HepG2 (cell line): ENCODE results near the gene MRPL14. TPM values are rescaled to one million over a fixed set of nuclear protein-coding genes. Genes with fewer than 3 reads are reported as not detected.

Source experiments
- ATAC-seq: fragments of 200-7000 bp; cut with Tn5 transposase; 3 replicates; pipeline ENCODE4 v1.9.1; 2020; ENCODE audit warnings: mild to moderate bottlenecking, moderate library complexity
- BruUV-seq: library from RNA; stranded (reverse); fragments of 400-500 nt; replicated peaks from 2 replicates; lab custom pipeline; 2021; lab: Mats Ljungman, UMichigan
- CTCF ChIA-PET: fragments of 300-600 bp; formaldehyde crosslinking; extraction: SDS; loops from one replicate; lab custom pipeline; 2021; ENCODE audit warnings: low total read pairs, inconsistent platforms, low intra/inter-chr PET ratio; lab: Yijun Ruan, JAX
- POLR2A ChIA-PET: fragments of 350-600 bp; sonication (Branson Sonifier 250); formaldehyde crosslinking; loops from one replicate; lab custom pipeline; 2020; ENCODE audit warnings: antibody characterized with exemption, inconsistent platforms; lab: Yijun Ruan, JAX
- DNase-seq: peaks from one replicate; pipeline ENCODE4 v3.0.0-alpha.2; 2015; ENCODE audit warnings: low spot score
- FAIRE-seq: peaks from 3 replicates; lab custom pipeline; 2011; peaks lifted over from hg19 to GRCh38; lab: Jason Lieb, UNC
- H2AFZ ChIP-seq: one replicate; pipeline ENCODE4 v1.6.1; 2011; ENCODE audit warnings: low read length, inconsistent platforms
- H3K27ac ChIP-seq: fragments of 300-600 bp; 3 replicates; pipeline ENCODE4 v1.8.0; 2011; ENCODE audit warnings: mixed run types, mild to moderate bottlenecking, mixed read lengths, low read length, inconsistent platforms; ENCODE audit not compliant: insufficient read depth; ENCODE audit errors: extremely low read length
- H3K27me3 ChIP-seq, 2 experiments: fragments of 200-600 bp in 1 of 2; 2 replicates in 1 of 2; 3 replicates in 1 of 2; pipeline versions ENCODE4 v1.6.0 to v1.8.0; 2011; ENCODE audit warnings: low read length in 2 of 2, mild to moderate bottlenecking in 2 of 2, moderate library complexity in 2 of 2, inconsistent platforms in 1 of 2; ENCODE audit not compliant: insufficient read depth in 2 of 2, control insufficient read depth in 1 of 2
- H3K36me3 ChIP-seq, 2 experiments: fragments of 200-600 bp in 1 of 2; replicated peaks in 1 of 2; 2 replicates in 1 of 2; 3 replicates in 1 of 2; pipeline versions ENCODE4 v1.5.1 to v1.8.0; 2011; ENCODE audit warnings: low read length in 2 of 2, inconsistent platforms in 1 of 2; ENCODE audit not compliant: insufficient read depth in 2 of 2, control insufficient read depth in 1 of 2
- H3K4me1 ChIP-seq: 2 replicates; pipeline ENCODE4 v1.5.1; 2012; ENCODE audit warnings: low read length, inconsistent platforms; ENCODE audit not compliant: insufficient read depth
- H3K4me2 ChIP-seq: 2 replicates; pipeline ENCODE4 v1.6.0; 2011; ENCODE audit warnings: low read depth, low read length, inconsistent platforms
- H3K4me3 ChIP-seq, 3 experiments: fragments of 200-600 bp in 1 of 3; sonication (generic), shearing (Covaris generic) in 1 of 3; replicated peaks in 1 of 3; 2 replicates each; pipeline ENCODE4 v1.5.1; 2011 to 2016; ENCODE audit warnings: low read length in 3 of 3, inconsistent platforms in 2 of 3, low read depth in 2 of 3, mild to moderate bottlenecking in 2 of 3, control low read depth in 1 of 3, mixed read lengths in 1 of 3; ENCODE audit not compliant: insufficient read depth in 1 of 3
- H3K79me2 ChIP-seq: one replicate; pipeline ENCODE4 v1.6.1; 2011; ENCODE audit warnings: low read length, inconsistent platforms; ENCODE audit not compliant: insufficient read depth
- H3K9ac ChIP-seq: 2 replicates; pipeline ENCODE4 v1.6.0; 2011; ENCODE audit warnings: mild to moderate bottlenecking, low read depth, low read length, inconsistent platforms; ENCODE audit not compliant: insufficient read depth
- H3K9me3 ChIP-seq: 2 replicates; pipeline ENCODE4 v1.5.1; 2012; ENCODE audit warnings: mild to moderate bottlenecking, low read length
- H4K20me1 ChIP-seq: 2 replicates; pipeline ENCODE4 v1.6.0; 2011; ENCODE audit warnings: inconsistent platforms, mild to moderate bottlenecking, low read length, moderate library complexity; ENCODE audit not compliant: insufficient read depth
- ATF6 ChIP-seq: sonication (generic); formaldehyde crosslinking; conservative IDR thresholded peaks from 2 replicates; pipeline ENCODE4 v1.4.0; 2020; ENCODE audit warnings: missing genetic modification reagents
- POGK ChIP-seq: sonication (generic); formaldehyde crosslinking; conservative IDR thresholded peaks from 2 replicates; pipeline ENCODE4 v1.8.0; 2022; ENCODE audit warnings: mild to moderate bottlenecking, moderate library complexity, missing genetic modification reagents
- RXRA ChIP-seq: sonication (generic); formaldehyde crosslinking; IDR thresholded peaks from 2 replicates; pipeline ENCODE4 v1.5.1; 2020; ENCODE audit warnings: missing genetic modification reagents
- SRY ChIP-seq: sonication (generic); formaldehyde crosslinking; IDR thresholded peaks from 2 replicates; pipeline ENCODE4 v1.8.0; 2022; ENCODE audit warnings: mild to moderate bottlenecking, missing genetic modification reagents
- YY1 ChIP-seq: IDR thresholded peaks from 2 replicates; pipeline ENCODE4 v1.6.1; 2011; ENCODE audit warnings: low read length, low read depth, moderate library complexity, mild to moderate bottlenecking; ENCODE audit not compliant: insufficient read depth, insufficient replicate concordance
- ZSCAN22 ChIP-seq: sonication (generic); formaldehyde crosslinking; IDR thresholded peaks from 2 replicates; pipeline ENCODE4 v1.4.0; 2020; ENCODE audit warnings: mild to moderate bottlenecking, missing genetic modification reagents
- WGBS: methylation state at CpG from one replicate; pipeline ENCODE4 v1.1.6; 2017; ENCODE audit warnings: low lambda C conversion rate; 5-methylcytosine and 5-hydroxymethylcytosine counted together
- in situ Hi-C: cut with HindIII; loops from 2 replicates; pipeline ENCODE4 v1.10.0; 2017; ENCODE audit warnings: low pct_unique_long_range_greater_than_20kb; ENCODE audit not compliant: extremely low pct_ligation_motif_present
- intact Hi-C: fragments of 100-400 bp; cut with micrococcal nuclease; formaldehyde crosslinking; loops from one replicate; pipeline ENCODE4 v1.10.0; 2022; ENCODE audit not compliant: unreplicated experiment
- polyA plus RNA-seq, 8 experiments: library from polyadenylated mRNA; depleted of rRNA in 3 of 8; stranded (reverse) in 7 of 8; unstranded in 1 of 8; fragments of >200 nt; fragmentation: Illumina TruSeq in 4 of 8; extraction: Trizol in 4 of 8; gene quantifications; 2 replicates each; pipeline versions ENCODE4 v1.2.1 to v1.2.3, GENCODE V29; 2011 to 2016; ENCODE audit warnings: low read depth in 4 of 8, missing spikeins in 1 of 8, mixed read lengths in 1 of 8; ENCODE audit not compliant: insufficient read depth in 1 of 8
- total RNA-seq, 5 experiments: library from RNA; depleted of rRNA; stranded (reverse); fragments of >200 nt; fragmentation: Illumina TruSeq; extraction: Trizol; gene quantifications; 2 replicates each; pipeline ENCODE4 v1.2.3, GENCODE V29; 2016; ENCODE audit warnings: low read depth in 1 of 5
- TF ChIP-seq, protein P1 (sequence below): sonication (generic); formaldehyde crosslinking; IDR thresholded peaks from 2 replicates; pipeline ENCODE4 v1.5.1; 2020; ENCODE audit warnings: mild to moderate bottlenecking, missing genetic modification reagents, moderate library complexity

Gene MRPL14
- total and polyA plus RNA-seq, 2 of the 13 experiments (the other 11 are each of a cell fraction or from before 2014, with no cell fraction given), result 157 to 178 TPM

GRCh38 chr6:44161997-44162338 lies 34.7 kb upstream of the MRPL14 start:
- BruUV-seq, result no TSS peak
- Histone ChIP-seq H3K79me2 (no peaks in the 10 kb centered on the region), H3K4me3 (no peak overlapping the region), H3K9me3 (no peaks in the 10 kb centered on the region), H3K4me2 (peak overlapping the region; percentile 39; the same call in 1 of the 2 replicates), H3K27me3 (peaks cover 2 to 24% of the 10 kb centered on the region in 2 experiments; a peak in 4 of 5 replicates), H3K36me3 (no peaks in the 10 kb centered on the region), H2AFZ (no peak overlapping the region), H4K20me1 (no peaks in the 10 kb centered on the region), H3K4me1 (peaks cover 71% of the 10 kb centered on the region), H3K9ac (no peak overlapping the region), H3K27ac (no peak overlapping the region)
- FAIRE-seq (no peak), ATAC-seq (no peak; the same call in 2 of the 3 replicates), DNase-seq (no peak)
- POLR2A ChIA-PET, result interaction anchor here (1.7 to 2.1 kb wide), 2 partner anchors 11 to 76 kb away, joined by 3 to 6 read pairs; no protein-coding TSS in a partner anchor
- in situ Hi-C loops (no loop called here), intact Hi-C loops (no loop called here)
- no peak for TF ChIP-seq YY1
- TF ChIP-seq, protein P1, sequence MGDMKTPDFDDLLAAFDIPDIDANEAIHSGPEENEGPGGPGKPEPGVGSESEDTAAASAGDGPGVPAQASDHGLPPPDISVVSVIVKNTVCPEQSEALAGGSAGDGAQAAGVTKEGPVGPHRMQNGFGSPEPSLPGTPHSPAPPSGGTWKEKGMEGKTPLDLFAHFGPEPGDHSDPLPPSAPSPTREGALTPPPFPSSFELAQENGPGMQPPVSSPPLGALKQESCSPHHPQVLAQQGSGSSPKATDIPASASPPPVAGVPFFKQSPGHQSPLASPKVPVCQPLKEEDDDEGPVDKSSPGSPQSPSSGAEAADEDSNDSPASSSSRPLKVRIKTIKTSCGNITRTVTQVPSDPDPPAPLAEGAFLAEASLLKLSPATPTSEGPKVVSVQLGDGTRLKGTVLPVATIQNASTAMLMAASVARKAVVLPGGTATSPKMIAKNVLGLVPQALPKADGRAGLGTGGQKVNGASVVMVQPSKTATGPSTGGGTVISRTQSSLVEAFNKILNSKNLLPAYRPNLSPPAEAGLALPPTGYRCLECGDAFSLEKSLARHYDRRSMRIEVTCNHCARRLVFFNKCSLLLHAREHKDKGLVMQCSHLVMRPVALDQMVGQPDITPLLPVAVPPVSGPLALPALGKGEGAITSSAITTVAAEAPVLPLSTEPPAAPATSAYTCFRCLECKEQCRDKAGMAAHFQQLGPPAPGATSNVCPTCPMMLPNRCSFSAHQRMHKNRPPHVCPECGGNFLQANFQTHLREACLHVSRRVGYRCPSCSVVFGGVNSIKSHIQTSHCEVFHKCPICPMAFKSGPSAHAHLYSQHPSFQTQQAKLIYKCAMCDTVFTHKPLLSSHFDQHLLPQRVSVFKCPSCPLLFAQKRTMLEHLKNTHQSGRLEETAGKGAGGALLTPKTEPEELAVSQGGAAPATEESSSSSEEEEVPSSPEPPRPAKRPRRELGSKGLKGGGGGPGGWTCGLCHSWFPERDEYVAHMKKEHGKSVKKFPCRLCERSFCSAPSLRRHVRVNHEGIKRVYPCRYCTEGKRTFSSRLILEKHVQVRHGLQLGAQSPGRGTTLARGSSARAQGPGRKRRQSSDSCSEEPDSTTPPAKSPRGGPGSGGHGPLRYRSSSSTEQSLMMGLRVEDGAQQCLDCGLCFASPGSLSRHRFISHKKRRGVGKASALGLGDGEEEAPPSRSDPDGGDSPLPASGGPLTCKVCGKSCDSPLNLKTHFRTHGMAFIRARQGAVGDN (CRISPR knock-in tag), result 0 out of 2 replicates have a peak, but pooled peaks have one; percentile 3
- CTCF ChIA-PET, result no interaction called here
- 14% methylated on average over 8 of the region's 8 CpGs for WGBS

DNA sequence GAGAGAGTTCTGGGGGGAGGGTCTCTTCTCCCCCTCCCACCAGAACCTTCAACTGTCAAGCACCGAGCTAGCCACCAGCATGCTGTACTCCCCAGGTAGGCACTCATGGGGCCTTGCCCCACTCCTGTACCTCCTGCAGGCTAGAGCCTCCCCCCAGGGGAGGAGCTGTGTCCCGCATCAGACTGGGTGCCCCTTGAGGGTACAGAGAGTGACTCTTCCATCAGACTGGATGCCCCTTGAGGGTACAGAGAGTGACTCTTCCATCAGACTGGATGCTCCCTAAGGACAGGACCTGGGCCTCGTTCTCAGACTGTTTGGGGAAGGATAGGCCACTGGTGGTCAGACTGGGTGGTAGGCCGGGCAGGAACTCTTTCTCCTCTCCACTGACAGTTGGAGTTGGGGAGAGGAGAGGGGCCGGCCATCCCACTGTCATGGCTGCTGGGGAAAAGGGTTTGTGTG lies 31.5 kb upstream of the MRPL14 start, which contains the start of gene CAPN11:
Gene CAPN11, plus strand, starts transcription at position 51 of the 459 bp plus-strand sequence. Its CDS starts 29 bp downstream, at position 80.
- Histone ChIP-seq H3K9ac (no peak within 1 kb of the TSS), H3K9me3 (no peaks in the 10 kb centered on the region), H3K79me2 (no peaks in the 10 kb centered on the region), H2AFZ (no peak within 1 kb of the TSS), H3K36me3 (peaks cover 0 to 4% of the 10 kb centered on the region in 2 experiments; a peak in 1 of 5 replicates), H3K27me3 (no peaks in the 10 kb centered on the region), H3K4me3 (no peak within 1 kb of the TSS), H4K20me1 (no peaks in the 10 kb centered on the region), H3K4me1 (peaks cover 84% of the 10 kb centered on the region), H3K27ac (peak within 1 kb of the TSS; percentile 31), H3K4me2 (peak within 1 kb of the TSS; percentile 29)
- BruUV-seq, result no TSS peak
- CTCF ChIA-PET, result no interaction called here
- in situ Hi-C loops, result no loop called here
- POLR2A ChIA-PET, result no interaction called here
- intact Hi-C loops, result no loop called here
- no peak for DNase-seq
- FAIRE-seq, result no peak
- ATAC-seq, result no peak
- peak; percentile 5; the same call in 1 of the 2 replicates for TF ChIP-seq RXRA (CRISPR knock-in tag)
- TF ChIP-seq SRY (CRISPR knock-in tag), result 0 out of 2 replicates have a peak, but pooled peaks have one; percentile 42
- TF ChIP-seq ATF6 (CRISPR knock-in tag), result no peak
- 0 out of 2 replicates have a peak, but pooled peaks have one; percentile 62 for TF ChIP-seq POGK (CRISPR knock-in tag)
- TF ChIP-seq ZSCAN22, result peak; percentile 93
- WGBS, result 75% methylated on average over 5 of the region's 5 CpGs
